ENCODE measurements around the gene CUL3. TPM values are rescaled to one million over a fixed set of nuclear protein-coding genes. Genes with fewer than 3 reads are reported as not detected.

CUL3 gene
- total and polyA plus RNA-seq, 10 of the 15 experiments (the other 5 are each of a cell fraction or from before 2014, with no cell fraction given): 22.0 to 95.4 (median 53.4) TPM

DNA sequence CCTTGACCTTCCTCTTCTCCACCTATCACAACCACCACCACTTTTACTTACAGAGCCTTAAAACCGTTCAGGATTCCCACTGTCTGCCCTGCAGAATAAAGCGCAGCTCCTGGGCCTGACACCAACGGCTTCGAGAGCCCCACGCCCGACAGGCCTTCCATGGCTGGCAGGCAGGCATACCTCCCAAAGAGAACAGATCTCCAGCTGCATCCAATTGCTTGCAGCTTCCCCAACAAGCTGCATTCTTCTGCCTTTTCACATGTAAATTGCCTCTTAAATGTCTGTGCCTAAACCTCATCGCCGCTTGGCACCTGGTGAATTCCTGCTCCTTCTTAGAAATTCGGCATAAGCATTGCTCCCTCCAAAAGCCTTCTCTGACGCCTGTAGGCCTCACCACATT is 151.7 kb downstream of the CUL3 start:
- DNase-seq (ENCODE audit: low read depth, low spot score): no peak

GRCh38 chr2:224432003-224432579 is 153.1 kb downstream of the CUL3 start:
- Histone ChIP-seq H3K9me3 (replicated peaks; ENCODE audit: control insufficient read depth, insufficient read depth, low read length) (no peaks in the 10 kb centered on the region), H3K27me3 (replicated peaks in 1 of 2; ENCODE audit: control insufficient read depth in 2 of 2, insufficient read depth in 2 of 2, low read length in 1 of 2) (no peaks in the 10 kb centered on the region; a peak in 2 of 4 replicates), H3K27ac (ENCODE audit: control insufficient read depth, insufficient read depth) (no peak overlapping the region), H3K36me3 (ENCODE audit: control insufficient read depth in 2 of 2, insufficient read depth in 2 of 2, low read length in 1 of 2) (no peaks in the 10 kb centered on the region), H3K4me1 (ENCODE audit: control insufficient read depth, insufficient read depth, low read length) (no peaks in the 10 kb centered on the region), H3K79me2 (ENCODE audit: control insufficient read depth, insufficient read depth, low read length) (no peaks in the 10 kb centered on the region), H3K4me2 (ENCODE audit: control insufficient read depth, insufficient read depth) (no peak overlapping the region), H4K20me1 (ENCODE audit: control insufficient read depth, insufficient read depth) (no peaks in the 10 kb centered on the region), H3K4me3 (no peak overlapping the region), H3K9ac (ENCODE audit: control insufficient read depth, insufficient read depth, low read length) (no peak overlapping the region), H2AFZ (ENCODE audit: control insufficient read depth, low read depth, low read length) (no peak overlapping the region)
- ChIA-PET RAD21 (ENCODE audit: unreplicated experiment) (no interaction called here), CTCF (interaction anchor here (1.0 kb wide), 1 partner anchor 17 kb away, joined by 3 read pairs; no protein-coding TSS in a partner anchor), SMC1A (ENCODE audit: uncharacterized antibody, unreplicated experiment) (no interaction called here), POLR2A (no interaction called here)
- no TSS peak for BruUV-seq (replicated peaks)
- TF ChIP-seq USF2 (IDR thresholded peaks at IDR 0.05; ENCODE audit: borderline replicate concordance, low read depth, low read length) (no peak), RUNX3 (IDR thresholded peaks at IDR 0.05; ENCODE audit: low read length) (no peak), ZBED1 (IDR thresholded peaks at IDR 0.05; ENCODE audit: borderline replicate concordance) (no peak), ZZZ3 (IDR thresholded peaks at IDR 0.05; ENCODE audit: control insufficient read depth, insufficient read length, low read depth) (no peak), NR2C2 (IDR thresholded peaks at IDR 0.05; ENCODE audit: borderline replicate concordance, control insufficient read depth, insufficient read length, low read depth) (no peak), ZNF274 (IDR thresholded peaks at IDR 0.05; ENCODE audit: insufficient read depth, insufficient read length) (no peak), CBX5 (IDR thresholded peaks at IDR 0.05; ENCODE audit: low read depth) (no peak)
- TF ChIP-seq, protein P1, sequence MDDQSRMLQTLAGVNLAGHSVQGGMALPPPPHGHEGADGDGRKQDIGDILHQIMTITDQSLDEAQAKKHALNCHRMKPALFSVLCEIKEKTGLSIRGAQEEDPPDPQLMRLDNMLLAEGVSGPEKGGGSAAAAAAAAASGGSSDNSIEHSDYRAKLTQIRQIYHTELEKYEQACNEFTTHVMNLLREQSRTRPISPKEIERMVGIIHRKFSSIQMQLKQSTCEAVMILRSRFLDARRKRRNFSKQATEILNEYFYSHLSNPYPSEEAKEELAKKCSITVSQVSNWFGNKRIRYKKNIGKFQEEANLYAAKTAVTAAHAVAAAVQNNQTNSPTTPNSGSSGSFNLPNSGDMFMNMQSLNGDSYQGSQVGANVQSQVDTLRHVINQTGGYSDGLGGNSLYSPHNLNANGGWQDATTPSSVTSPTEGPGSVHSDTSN (IDR thresholded peaks at IDR 0.05; ENCODE audit: insufficient replicate concordance, low read depth, low read length): no peak
- TF ChIP-seq, protein P2, sequence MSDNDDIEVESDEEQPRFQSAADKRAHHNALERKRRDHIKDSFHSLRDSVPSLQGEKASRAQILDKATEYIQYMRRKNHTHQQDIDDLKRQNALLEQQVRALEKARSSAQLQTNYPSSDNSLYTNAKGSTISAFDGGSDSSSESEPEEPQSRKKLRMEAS (IDR thresholded peaks at IDR 0.05; ENCODE audit: low read depth, low read length): no peak
- 46% methylated on average over 6 of the region's 6 CpGs for WGBS (ENCODE audit: insufficient coverage, insufficient replicate concordance, low lambda C conversion rate, missing lambda C conversion rate)
- DNase-seq (ENCODE audit: low read depth, low spot score) (no peak), ATAC-seq (no peak), FAIRE-seq (no peak)
- intact Hi-C loops (cut with micrococcal nuclease; ENCODE audit: unreplicated experiment): no loop called here
- in situ Hi-C loops (cut with MboI): no loop called here

More for the DNA sequence above, 151.7 kb downstream of the CUL3 start:
- Histone ChIP-seq H3K9ac (ENCODE audit: control insufficient read depth, insufficient read depth, low read length) (no peak overlapping the region), H3K27ac (ENCODE audit: control insufficient read depth, insufficient read depth) (no peak overlapping the region), H2AFZ (ENCODE audit: control insufficient read depth, low read depth, low read length) (no peak overlapping the region), H3K79me2 (ENCODE audit: control insufficient read depth, insufficient read depth, low read length) (no peaks in the 10 kb centered on the region), H3K4me1 (ENCODE audit: control insufficient read depth, insufficient read depth, low read length) (no peaks in the 10 kb centered on the region), H3K9me3 (replicated peaks; ENCODE audit: control insufficient read depth, insufficient read depth, low read length) (no peaks in the 10 kb centered on the region), H3K27me3 (replicated peaks in 1 of 2; ENCODE audit: control insufficient read depth in 2 of 2, insufficient read depth in 2 of 2, low read length in 1 of 2) (no peaks in the 10 kb centered on the region; a peak in 2 of 4 replicates), H4K20me1 (ENCODE audit: control insufficient read depth, insufficient read depth) (no peaks in the 10 kb centered on the region), H3K4me3 (no peak overlapping the region), H3K4me2 (ENCODE audit: control insufficient read depth, insufficient read depth) (no peak overlapping the region), H3K36me3 (ENCODE audit: control insufficient read depth in 2 of 2, insufficient read depth in 2 of 2, low read length in 1 of 2) (no peaks in the 10 kb centered on the region)
- SMC1A ChIA-PET (ENCODE audit: uncharacterized antibody, unreplicated experiment): no interaction called here
- intact Hi-C loops (cut with micrococcal nuclease; ENCODE audit: unreplicated experiment) (no loop called here), in situ Hi-C loops (cut with MboI) (no loop called here)
- FAIRE-seq (no peak), ATAC-seq (no peak)
- no TSS peak for BruUV-seq (replicated peaks)
- CTCF ChIA-PET: no interaction called here
- POLR2A ChIA-PET: interaction anchor here (0.6 kb wide), 1 partner anchor 391 kb away, joined by 4 read pairs; no protein-coding TSS in a partner anchor
- TF ChIP-seq POLR2AphosphoS2 (IDR thresholded peaks at IDR 0.05; ENCODE audit: low read depth, low read length) (no peak), BMI1 (IDR thresholded peaks at IDR 0.05; ENCODE audit: borderline replicate concordance) (no peak)
- WGBS (ENCODE audit: insufficient coverage, insufficient replicate concordance, low lambda C conversion rate, missing lambda C conversion rate): 35% methylated on average over 10 of the region's 10 CpGs
- RAD21 ChIA-PET (ENCODE audit: unreplicated experiment): no interaction called here

All from GM12878 (cell line).